Medulla oblongata (tissue), 1 donor: ENCODE results near the gene PDCD4.
A peak's percentile ranks its signal among the peaks of the same experiment; 100 is the strongest.

Experiments used
- DNase-seq: peaks from one replicate; pipeline ENCODE4 v3.0.0-alpha.2; 2015; ENCODE audit errors: extremely low spot score

Gene PDCD4

GRCh38 chr10:110871298-110872084 is at the start of gene PDCD4:
Gene PDCD4 (plus strand): TSS chr10:110871928. CDS start chr10:110876028, 4,100 bp downstream.
- peak; percentile 99 for DNase-seq

DNA sequence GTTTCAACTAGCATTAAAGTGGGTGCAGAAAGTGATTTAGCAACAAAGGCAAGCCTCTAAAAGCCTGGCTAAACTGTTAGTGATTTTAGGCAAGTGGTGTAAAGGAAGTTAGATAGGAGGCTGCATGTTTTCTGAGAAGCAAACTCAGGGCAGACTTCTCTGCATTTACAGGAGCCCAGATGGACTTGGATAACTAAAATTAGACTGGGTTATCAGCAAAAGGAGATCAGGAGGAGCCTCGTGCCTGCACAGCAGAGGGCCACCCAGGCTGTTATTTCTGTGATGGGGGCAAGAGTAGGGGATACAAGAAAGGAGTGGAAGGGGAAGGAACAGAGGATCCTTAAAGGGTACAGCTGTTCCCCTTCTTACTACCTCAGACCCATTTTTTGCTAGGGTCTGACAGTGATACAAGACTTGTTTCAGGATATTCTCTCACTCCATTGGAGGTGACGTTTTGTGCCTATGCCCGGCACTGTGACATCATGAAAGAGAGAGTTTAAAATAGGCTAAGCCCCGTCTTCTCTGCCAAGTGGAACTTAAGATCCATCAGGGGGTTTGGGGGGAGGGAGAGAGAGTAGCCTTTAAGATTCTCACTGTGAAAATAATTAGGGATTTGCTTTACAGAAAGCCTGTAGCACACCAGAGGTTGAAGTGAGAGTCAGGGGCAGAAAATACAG is 49.6 kb upstream of the PDCD4 start:
- DNase-seq = no peak

GRCh38 chr10:110822712-110823311 is 48.9 kb upstream of the PDCD4 start:
- no peak for DNase-seq

DNA sequence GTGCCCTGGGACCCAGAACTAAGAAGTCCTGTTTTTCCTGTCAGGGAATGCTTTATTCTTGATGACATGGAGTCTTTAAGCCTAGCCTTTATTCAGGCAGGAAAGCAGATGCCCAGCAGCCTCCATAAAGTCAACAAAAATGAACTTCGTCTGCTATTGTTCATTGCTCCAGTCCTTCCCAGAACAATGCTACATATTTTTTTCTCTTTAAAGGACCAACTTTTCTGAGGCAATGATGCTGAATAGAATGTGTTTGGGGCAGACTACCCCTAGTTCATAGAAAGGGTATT is 47.6 kb upstream of the PDCD4 start:
- no peak for DNase-seq

DNA sequence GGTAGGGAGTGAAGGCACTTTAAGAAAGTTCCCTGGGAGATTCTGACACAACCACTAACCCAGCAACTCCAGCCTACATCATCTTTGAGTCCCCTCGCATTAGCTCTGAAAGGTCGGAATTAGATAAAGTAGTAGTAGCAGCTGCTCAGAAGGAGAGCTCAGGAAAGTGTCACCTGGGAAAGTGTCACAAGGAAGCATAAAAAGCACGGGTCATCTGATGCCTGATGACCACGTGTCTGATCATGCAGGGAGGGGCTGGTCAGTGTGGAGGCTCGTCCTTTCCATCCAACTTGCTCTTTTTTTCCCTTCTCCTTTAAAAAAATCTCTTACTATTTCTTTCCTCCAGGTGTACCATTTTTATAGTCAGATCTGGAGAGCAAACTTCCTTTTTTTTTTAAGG is 47.1 kb upstream of the PDCD4 start:
- no peak for DNase-seq

- no peak for DNase-seq
Measured at GRCh38 chr10:110825508-110825907, 46.2 kb upstream of the PDCD4 start.

DNA sequence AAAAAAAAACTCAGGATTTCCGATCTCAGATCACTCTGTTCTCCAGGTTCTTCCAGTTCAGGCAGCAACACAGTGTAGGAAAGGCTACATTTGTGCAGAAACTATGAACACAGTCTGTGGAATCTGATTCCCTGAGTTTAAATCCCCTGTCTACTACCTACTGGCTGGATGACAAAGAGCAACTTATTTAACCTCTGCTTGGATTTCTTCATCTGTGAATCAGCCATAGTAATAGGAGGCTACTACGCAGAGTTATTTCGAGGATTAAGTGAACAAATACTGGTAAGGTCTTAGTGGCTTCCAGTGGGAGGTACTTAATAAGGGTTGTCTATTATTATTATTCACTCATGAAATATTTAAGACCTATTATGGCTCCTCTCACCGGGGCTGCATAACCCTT is 44.3 kb upstream of the PDCD4 start:
- DNase-seq = no peak

- no peak for DNase-seq
Measured at GRCh38 chr10:110827875-110828274, 43.9 kb upstream of the PDCD4 start.

GRCh38 chr10:110828525-110828924 is 43.2 kb upstream of the PDCD4 start:
- no peak for DNase-seq

- no peak for DNase-seq
Measured at GRCh38 chr10:110829721-110830410, 41.9 kb upstream of the PDCD4 start.

GRCh38 chr10:110833234-110833940 is 38.3 kb upstream of the PDCD4 start:
- DNase-seq = no peak

- DNase-seq = no peak
Measured at GRCh38 chr10:110833941-110834628, 37.6 kb upstream of the PDCD4 start.

GRCh38 chr10:110834629-110835301 is 37.0 kb upstream of the PDCD4 start:
- DNase-seq = no peak

DNA sequence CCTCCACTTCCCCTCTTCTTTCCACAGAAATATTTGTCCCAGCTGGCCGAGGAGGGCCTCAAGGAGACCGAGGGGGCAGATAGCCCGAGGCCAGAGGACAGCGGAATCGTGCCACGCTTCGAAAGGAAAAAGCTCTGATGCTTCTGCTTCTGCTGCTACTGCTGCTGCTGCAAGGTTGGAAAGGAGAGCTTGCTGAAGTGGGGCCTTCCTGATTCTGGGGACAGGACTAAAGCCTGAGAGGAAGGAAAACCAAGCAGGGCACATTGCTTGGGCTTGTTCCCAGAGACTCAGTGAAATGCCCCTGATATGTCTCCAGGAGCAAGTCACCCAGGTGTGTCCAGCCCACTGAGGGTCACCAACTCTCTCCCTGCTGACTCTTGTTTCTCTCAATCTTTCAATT is 35.9 kb upstream of the PDCD4 start:
- no peak for DNase-seq

- no peak for DNase-seq
Measured at GRCh38 chr10:110836706-110837105, 35.0 kb upstream of the PDCD4 start.

- DNase-seq = no peak
Measured at GRCh38 chr10:110837418-110838171, 34.1 kb upstream of the PDCD4 start.

- no peak for DNase-seq
Measured at GRCh38 chr10:110840225-110840922, 31.4 kb upstream of the PDCD4 start.

DNA sequence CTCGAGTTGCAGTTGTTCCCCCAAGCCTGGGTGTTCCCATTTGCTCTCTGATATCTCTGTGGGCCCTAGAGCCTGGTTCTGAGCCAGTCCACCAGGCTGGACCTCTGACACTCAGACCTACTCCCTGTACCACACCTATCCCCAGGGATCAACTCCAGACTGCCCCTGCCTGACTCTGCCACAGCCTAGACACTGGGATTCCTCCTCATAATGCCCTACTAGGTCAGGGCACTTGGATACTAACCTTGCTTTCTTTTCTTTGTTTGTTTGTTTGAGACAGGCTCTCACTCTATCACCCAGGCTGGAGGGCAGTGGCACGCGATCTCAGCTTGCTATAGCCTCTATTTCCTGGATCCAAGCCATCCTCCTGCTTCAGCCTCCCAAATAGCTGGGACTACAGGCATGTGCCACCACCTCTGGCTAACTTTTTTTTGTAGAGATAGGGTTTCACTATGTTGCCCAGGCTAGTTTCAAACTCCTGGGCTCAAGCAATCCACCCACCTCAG is 30.8 kb upstream of the PDCD4 start:
- no peak for DNase-seq

DNA sequence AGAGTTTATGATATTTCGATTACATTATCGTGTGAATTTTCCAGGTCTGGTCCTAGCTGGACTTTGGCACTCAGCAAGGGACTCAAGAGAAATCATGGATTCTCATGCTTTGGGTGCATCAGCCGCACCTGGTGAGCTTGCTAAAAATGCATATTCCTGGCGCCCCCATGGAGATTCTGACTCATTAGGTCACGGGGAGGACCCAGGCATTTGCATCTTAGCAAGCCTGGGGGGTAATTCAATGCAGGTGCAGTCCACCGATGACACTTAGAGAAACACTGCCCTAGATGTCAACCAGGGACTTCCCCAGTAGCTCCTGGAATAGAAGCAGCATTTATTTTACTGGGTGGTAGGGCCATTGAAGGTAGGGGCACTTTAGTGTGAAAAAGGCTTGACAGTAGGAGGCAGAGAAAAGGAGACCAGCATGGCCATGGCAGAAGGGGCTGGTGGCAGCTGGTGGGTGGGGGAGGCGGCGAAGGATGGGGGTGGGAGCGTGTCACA is 29.9 kb upstream of the PDCD4 start:
- DNase-seq = no peak
